Medulla oblongata (tissue), 1 donor: ENCODE data around the gene TMEM200C.
"Not testable (repeated sequence)": the region's sequence is repeated elsewhere in the genome, so short reads cannot be mapped to it uniquely, and the experiment has no call there.

Source experiments
- DNase-seq: peaks from one replicate; pipeline ENCODE4 v3.0.0-alpha.2; 2015; ENCODE audit errors: extremely low spot score

Gene TMEM200C

DNA sequence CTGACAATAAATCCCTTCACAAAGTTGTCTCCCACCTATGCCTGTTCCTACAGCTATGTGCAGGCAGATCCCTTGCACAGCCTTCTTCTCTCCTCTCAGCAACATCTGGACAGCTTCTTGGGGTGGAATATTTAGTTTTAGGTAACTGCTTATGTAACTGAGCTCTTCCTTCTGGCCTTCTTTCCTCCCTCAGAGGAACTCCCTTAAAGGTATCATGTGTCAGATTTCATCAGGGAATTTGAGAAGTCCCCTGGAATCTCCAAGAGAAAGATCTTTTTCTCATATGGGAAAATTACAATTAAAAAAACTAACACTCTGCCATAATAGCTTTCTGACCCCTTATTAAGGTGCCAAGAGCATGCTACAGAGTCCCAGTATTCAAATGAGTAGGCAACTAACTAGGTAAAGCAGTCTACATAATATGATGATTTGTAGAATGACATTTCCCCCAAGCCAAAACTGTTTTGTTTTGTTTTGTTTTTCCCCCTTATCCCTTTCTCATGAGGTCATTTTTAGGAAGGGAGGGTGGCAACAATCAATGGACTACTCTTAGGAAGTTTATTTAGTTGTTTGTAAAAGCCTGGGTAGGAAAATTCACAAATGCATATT lies 2.4 kb downstream of the TMEM200C start:
- DNase-seq, result no peak

DNA sequence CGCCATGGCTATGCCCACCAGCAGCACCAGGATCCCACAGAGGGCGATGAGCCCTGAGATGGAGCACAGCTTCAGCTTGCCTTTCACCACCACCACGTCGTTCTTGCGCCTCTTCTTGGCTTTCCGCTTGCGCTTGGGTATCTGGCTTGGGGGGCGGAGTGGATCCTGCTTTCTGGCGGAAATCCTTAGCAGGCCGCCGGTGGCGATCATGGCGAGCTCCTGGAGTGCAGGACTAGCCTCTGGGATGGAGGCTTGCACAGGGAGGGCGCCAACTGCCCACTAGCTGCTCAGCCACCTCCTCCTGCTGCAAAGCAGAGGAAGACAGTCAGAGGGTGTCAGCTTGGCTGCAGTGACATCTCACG lies 3.5 kb downstream of the TMEM200C start:
- no peak for DNase-seq

DNA sequence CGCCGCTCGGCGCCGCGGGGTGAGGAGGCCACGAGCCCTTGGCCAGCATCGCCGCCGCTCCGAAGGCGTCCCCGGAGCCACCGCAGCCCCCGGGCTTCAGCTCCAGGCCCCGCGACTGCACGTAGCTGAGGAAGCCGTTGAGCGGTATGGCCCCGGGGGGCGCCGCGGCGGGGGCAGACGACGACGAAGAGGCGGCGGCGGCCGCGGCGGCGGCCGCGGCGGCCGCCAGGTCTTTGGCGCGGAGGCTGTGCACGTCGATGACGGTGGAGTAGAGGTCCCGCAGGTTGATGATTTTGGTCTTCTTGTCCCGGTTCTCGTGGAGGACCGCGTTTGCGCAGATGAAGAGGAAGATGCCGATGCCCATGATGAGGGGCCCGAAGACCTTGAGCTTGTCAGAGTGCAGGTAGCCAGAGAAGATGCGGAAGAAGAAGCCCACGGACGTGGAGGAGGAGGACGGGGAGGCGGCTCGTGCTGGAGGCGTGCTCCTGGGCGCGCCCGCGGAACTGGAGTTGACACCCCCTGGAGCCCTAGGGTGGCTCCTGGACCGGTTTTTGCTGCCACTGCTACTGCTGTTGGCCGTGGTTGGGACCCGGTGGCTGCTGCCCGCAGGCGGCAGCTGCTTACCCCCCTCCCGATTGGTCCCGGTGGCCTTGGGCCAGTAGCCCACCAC lies 4.0 kb downstream of the TMEM200C start:
- DNase-seq, result no peak

DNA sequence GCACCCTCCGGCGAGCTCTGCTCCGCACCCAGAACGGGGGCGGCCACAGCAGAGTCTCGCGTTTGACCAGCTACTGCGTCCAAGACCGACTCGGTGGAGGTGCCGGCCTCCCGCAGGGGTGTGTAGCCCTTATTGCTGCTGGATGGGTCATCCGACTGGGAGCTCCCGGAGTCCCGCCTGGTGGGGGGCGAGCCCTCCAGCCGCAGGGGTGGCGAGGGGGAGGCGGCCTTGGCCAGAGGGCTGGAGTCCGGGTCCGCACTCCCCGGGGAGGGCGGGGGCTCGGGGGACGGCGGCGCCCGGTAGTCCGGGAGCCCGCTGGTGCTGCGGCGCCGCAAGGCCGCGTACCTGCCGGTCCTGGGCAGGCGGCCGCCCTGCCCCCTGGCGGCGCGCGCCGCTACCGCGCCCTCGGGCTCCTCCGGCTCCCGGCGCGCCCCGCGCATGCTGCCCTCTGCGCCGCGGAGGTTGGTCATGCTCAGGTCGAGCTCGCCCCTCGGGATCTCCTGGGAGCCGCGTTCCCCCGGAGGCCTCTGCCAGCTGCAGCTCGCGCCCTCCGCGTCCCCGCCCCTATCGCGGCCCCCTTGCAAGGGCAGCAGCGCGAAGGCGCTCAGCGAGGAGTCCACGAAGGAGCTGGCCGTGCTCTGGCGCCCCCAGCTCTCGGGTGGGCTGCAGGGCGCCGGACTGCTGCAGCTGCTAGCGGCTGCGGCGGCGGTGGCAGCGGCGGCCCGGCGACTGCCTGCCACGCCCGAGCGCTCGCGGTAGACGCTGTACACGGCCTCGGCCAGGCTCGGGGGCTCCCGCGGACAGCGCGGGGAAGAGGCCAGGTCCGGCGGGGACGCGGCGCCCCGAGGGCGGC lies 4.8 kb downstream of the TMEM200C start:
- peak; percentile 14 for DNase-seq

DNA sequence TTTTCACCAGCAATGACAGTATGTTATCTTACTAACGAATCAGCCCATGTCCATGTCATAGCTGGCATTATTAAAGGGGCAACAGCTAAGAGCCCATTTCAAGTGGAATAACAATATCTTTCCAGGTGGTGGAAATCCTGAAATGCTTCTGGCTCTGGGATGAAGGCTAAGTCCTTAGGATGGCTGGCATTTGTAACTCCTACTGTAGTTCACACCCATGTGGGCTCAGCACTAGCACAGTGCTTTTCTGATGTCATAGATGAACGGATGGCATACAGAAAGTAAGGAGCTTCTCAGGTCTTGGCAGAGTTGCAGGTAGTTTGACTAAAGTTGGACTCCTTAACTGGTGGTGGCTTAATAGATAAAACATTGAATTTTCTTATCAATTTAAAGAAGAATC lies 10.0 kb downstream of the TMEM200C start:
- no peak for DNase-seq

DNA sequence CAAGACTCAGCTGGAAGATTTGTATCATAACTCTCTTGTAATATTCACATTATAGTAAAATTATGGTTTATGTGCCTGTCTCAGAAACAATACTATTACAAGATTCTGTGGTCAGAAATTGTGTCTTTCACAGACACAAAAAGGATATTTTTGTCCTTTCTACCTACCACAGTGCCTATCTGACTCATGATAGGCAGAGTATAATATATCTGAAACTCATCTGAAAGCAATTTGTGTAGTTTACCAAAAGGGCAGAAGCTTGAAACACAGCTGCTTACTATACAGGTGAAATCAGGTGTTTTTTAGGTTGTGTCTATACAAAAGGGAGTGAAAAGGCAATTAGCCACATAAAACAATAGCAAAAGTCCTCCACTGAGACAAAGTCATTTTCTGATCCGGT lies 10.9 kb downstream of the TMEM200C start:
- no peak for DNase-seq

DNA sequence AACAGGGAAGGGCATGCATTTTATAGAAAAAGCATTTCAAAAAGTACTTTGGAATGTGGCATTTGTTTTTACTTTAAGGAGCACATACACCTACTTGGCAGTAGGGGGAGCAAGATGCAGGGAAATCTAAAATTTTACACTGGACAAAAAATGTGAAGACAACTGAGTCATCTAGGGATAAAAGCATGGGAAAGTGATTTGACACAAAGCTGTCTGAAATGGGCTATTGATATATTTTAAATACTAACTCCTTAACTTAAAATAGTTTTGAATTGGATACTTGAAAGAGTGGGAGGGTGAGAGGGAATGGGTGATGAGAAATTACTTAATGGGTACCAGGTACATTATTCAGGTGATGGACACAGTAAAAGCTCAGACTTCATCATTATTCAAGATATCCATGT lies 15.8 kb downstream of the TMEM200C start:
- peak; percentile 54 for DNase-seq

DNA sequence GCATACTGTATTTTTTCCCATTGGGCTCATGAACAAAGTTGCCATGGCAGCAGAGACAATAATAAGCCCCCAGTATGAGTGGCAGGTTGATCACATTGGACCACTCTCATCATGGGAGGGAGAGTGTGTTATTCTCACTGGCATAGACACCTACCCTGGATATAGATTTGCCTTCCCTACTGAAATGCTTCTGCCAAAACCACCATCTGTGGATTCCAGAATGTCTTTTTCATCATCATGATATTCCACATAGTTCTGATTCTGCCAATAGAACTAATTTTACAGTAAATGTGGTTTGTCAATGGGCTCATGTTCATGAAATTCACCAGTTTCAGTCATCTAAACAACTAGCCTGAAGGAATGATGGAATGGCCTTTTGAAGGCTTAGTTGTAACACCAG lies 18.4 kb downstream of the TMEM200C start:
- DNase-seq, result no peak

DNA sequence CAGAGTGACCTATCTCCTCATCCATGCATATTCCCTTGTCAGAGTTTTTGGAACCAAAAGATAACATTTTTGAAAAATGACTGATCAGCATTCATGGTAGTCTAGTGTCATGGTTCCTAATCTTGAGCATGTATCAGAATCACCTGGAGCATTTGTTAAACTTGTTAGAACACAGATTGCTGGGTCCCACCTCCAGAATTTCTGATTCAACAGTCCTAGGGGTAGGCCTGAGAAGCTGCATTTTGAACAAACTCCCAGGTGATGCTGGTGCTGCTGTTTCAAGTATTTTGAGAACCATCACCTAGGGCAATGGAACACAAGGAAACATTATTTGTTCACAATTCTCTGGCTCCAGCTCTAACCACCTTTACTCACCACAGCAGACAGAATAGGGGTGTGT lies 21.0 kb downstream of the TMEM200C start:
- DNase-seq, result no peak

DNA sequence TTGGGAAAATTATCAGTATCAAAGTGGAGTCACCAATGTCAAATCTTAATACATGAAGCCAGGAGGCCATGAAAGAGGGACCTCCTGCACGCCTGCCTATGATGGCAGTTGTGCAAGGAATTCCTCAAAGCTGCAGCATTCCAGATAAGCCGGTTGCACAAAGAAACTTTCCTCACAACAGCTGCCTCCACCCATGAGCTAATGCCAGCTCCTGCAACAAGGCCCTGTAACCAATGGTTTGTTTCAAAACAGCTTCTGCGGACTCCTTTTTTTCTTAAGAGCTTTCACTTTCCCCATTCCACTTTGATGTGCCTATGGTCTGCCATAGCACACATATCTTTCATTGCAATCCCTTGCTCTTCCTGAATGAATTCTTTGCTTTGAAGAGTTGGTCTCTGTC lies 22.4 kb downstream of the TMEM200C start:
- no peak for DNase-seq

DNA sequence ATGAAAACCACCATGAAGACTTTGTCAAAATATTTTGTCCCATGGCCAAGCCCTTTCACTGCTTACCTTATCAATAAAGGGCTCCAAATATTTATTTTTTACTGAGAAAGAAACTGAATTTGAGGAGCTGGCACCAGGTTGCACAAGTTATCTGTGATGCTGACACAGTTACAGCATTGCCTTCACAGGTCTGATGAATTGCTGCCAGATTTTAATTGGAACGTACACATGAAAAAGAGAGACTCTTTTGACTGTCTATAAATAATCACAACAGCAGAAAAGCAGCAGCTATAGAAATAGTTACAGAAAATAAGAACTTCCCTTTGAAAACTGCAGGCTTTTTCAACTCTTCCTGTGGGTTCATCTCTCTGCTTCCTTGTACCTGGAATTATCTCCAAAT lies 23.9 kb downstream of the TMEM200C start:
- DNase-seq, result no peak

DNA sequence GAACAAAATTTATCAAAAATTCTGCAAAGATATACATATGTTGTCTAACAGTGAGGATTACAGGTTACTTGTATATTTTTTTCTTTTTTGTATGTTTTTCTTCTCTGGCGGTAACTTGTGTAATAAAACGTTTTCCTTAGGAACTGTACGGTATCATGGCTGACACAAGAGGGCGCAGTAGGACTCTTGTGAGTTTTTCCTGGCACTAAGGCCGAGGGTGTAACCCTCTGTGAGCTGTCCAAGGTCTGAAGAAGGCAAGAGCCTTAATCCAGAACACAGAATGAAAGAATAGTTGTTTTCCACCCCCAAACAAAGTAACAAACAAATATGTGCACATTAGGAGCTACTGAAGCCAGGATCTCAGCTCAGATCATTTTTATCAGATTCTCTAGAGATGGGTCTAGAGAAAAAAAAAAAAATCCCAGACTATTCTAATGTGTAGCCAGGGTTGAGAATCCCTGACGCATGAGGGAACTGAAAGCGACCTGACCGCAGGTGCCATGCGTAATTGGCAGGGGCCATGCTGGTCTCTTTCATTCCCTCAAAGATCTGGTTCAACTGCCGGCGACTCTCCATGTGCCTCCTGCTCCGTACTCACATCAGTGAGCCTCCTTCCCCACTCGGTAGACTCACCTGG lies 27.0 kb downstream of the TMEM200C start:
- peak; percentile 92 for DNase-seq

DNA sequence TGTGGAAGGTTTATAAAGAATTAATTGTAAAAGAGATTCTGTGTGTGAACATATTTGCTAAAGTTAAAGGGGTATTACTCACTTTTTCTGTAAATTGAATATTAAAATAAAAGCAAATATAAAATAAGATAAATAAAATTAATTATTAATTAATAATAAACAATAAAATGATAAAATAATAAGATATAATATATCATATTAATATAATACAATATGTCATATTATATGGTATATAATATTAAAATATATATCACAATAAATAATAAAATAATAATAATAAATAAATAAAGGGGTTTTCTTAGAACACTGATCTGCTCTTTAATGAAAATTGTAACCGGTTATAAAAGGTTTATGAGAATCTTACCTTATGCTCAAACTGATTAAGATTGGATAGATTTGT lies 29.8 kb downstream of the TMEM200C start:
- DNase-seq, result no peak

DNA sequence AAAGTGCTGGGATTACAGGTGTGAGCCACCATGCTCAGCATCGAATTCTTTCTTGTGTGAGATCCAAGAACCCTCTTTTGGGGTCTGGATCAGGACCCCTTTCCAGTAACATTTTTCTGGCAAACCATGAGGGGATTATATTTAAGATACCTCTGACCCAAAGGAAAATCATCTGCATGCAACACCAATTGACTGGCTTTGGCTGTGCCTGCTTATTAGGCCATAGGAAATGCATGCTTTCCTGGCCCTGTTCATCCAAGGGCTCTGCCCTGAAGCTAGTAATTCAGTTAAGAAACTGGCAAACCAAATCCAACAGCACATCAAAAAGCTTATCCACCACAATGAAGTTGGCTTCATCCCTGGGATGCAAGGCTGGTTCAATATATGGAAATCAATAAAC lies 33.2 kb downstream of the TMEM200C start:
- DNase-seq, result not testable (repeated sequence)

DNA sequence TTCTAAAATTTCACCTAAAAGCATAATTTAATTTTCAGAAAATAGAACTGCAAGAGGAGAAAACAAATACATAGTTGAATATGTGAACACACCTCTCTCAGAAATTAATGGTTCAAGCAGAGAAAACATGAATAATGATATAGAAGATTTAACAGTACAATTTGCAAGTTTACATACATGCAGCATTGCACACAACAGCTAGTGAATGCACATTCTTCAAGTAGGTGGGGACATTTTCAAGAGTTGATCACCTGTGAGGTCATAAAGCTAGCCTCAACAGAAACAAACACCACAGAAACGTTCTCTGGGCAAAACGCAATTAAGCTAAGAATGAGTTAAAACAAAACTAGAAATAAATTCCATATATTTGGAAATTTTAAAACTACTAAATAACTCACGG lies 38.1 kb downstream of the TMEM200C start:
- no peak for DNase-seq

DNA sequence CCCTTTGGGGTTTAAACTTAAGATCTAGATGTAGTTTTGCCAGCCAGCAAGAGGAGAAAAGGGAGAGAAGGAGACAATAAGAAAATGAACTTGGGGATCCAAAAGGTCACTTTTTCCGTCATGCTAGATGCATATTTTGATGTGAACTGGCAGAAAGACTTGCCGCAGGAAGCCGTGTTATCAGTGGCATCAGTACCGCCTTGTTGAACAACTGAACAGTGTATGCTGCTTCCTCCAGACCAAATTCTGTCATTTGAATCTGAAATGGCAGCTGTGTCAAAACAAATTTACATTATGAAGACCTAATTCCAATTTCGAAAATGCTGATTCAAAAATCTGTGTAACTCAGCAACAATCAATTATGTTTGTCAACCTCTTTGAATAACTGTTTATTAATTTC lies 42.1 kb downstream of the TMEM200C start:
- no peak for DNase-seq

DNA sequence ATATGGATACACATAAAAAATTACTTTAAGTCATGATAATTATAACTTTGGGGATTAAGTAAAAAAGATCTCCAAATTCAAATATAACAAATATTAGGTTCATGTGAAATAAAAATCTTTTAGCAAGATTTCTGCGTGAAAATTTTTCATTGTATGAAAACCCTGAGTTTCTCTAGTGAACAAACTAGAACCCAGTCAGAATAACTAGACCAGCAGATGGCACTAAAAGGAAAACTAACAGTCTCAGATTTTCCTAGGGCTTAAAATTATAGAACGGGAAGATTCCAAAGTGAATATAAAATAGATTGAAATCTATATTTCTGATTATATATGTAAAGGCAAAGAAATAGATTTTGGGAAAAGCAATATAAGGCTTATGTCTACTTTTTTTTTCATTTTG lies 43.3 kb downstream of the TMEM200C start:
- no peak for DNase-seq

DNA sequence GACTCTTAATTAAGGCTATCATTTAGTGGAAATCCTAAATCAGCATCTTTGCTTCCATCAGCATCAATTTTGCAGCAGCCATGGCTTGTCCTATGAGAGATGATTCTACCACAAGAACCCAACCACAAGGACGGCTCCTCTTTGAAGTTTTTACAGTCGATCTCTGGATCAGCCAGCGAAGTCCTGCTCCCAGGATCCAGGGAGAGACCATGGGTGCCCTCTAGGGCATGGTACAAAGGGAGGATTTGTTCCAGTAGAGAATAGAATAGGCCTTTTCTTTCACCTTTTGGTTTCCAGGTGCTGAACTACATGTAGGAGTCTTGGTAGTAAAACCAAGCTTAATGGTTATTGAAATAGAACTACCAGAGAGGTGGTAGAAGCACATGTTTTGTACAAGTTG lies 52.7 kb downstream of the TMEM200C start:
- no peak for DNase-seq

DNA sequence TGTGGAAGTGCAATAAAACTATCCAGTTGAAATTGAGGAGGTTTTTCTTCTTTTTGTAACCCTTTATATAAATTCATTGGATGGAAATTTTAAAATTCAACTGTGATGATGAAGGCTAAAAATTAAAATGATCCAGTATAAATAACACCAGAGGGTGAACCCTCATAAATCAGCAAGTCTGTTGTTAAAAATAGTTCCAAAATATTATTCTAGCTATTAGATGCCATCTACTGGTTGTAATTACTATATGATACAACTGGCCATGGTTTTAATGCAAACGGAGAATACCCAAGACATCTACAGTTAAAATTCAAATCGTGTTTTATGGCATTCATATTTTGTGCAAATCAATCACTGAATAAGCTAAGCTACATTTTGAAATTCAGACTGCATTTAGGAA lies 53.8 kb downstream of the TMEM200C start:
- DNase-seq, result no peak

DNA sequence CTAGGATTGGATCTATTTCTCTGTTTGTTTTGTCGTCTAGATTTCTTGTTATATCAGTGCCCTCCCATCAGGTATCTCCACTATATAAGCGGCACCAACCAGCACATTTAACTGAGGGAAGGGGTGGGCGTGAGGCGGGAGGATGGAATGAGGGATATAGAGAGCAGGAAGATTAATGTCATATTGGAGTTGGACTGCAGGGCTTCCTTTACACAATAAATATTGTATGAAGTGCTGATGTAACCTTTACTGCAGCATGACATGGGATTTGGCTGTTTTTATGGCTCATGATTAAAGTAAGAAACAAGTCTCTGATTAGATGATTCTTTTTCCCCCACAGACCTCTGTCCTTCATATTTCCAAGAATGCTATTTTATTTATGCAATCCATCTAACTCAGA lies 54.8 kb downstream of the TMEM200C start:
- no peak for DNase-seq

DNA sequence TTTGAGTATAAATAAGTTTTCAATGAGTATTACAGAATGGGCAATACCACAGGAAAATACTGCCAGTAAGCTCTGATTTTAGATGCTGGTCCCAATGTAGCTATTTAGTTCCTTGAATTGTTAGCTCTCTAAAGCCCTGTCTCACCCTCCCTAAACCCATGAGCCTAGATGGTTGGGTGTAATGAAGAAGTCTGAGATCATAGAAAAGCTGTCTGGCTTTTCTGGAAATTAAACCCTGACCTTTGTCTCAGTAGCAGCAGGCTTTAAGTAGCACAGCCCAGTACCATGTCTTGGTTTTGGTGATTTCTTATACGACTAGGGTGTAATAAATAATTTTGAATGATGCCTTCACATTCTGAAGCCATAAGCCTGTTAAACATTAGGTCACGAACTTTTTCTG lies 55.3 kb downstream of the TMEM200C start:
- no peak for DNase-seq

DNA sequence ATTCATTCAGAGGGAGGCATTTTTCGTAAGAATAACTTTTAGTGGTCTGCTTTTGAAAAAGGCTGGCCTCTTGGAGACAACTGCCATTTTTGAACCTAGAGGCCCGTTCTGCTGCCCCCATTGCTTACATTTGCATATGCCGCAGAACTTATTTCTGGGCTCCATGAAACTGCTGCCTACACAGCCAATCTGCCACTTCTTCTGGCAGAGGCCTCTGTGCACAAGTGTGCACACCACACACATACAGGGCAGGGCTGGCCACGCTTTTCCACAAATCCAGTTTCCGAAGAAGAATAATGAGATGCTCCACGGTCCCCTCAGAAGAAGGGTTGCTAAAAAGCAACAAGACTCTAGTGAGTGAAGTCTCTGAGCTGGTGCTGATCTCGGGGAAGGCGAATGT lies 56.2 kb downstream of the TMEM200C start:
- no peak for DNase-seq
